ENCODE results near the gene NTSR1. TPM values are rescaled to one million over a fixed set of nuclear protein-coding genes. Genes with fewer than 3 reads are reported as not detected.
A peak's percentile ranks its signal among the peaks of the same experiment; 100 is the strongest.

NTSR1 gene
- total and polyA plus RNA-seq, 7 experiments from 2014 or later, result 0.11 to 0.78 (median 0.14) TPM; not detected in 3

DNA sequence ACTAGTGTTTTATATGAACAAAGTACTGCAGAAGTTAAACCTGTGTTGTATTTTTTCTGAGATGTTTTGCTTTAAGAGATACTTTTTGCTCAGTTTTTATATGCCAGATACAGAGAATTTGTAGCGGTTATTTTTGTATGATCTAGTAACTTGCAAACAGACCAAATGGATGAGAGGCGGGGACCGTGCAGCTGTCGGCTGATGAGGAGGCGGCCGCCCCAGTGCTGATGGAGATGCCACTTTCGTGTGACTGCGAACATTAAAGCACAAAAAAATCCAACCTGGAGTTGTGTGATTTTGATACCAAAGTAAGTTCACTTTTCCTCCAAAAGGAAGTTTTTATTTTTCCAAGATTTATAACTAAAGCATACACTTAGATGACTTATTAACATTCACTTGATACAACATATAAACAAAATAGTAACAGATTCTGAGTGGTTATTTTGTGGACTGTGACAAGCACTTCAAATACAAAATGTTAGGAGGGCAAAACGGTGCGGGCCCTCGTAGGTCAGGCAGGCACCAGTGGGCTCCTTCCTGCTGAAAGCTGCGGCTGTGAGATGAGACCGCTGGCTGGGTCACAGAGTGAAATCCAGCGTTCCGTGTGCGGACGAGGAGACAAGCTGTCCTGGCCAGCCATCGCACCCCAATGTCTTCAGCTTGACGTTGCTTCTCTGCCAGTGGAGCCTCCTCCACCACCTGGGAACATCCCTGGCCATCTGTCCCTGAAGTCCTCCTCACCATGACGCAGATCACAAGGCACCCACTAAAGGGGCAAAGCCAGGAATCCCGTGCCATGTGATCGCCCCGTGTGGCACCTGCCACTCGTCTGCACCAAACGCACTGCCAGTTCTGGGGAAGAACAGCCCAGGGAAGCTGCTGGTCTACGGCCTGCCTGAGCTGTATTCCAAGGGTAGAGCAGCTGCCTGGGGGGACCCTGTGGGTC lies 92.0 kb downstream of the NTSR1 start:
- POLR2A ChIA-PET, result interaction anchor here (0.7 kb wide), 2 partner anchors 26 to 148 kb away, joined by 3 to 4 read pairs; no protein-coding TSS in a partner anchor
- intact Hi-C loops (cut with micrococcal nuclease), result loop anchor here (5.0 kb wide), 2 partner anchors 207 to 472 kb away; partner anchors contain the start of genes ARFGAP1 (in 1 of the 2) and BHLHE23 (in 1 of the 2)
- peaks cover 0 to 40% (median 0%) of the 10 kb centered on the region in 3 experiments for H3K36me3 ChIP-seq (ENCODE audit: control insufficient read depth in 2 of 3, insufficient read depth in 3 of 3, low read length in 3 of 3)

DNA sequence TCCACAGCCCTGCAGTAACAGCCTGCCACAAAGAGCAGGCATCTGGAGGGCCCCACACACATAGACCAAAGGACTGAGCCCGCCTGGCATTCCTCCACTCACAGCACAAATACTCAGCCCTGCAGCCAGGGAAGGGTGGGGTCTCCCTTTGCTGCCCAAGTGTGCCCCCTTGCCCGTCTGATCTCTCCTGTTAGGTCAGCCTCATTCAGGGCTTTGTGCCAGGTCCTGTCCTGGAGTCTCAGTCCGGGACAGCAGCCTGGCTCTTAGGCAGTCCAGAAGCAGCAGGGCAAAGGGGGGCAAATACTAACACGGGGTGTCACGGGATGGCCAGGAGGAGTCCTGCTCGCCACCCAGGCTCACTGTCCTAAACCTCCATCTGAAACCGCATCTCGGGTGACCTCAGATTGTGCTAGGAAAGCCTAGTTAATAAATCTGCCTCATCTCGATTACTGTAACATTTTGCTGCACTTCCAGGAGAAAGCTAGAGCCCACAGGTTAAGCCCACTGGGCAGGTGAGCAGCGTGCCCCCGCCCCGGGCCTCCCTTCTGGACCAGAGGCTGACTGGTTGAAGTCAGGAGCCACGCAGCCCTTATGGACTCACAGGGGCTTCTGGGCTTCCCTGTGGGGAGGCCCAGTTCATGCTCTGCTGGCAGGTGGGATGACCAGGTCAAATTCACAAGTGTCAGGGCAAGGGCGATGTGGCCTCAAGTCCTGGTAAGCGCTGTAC lies 92.8 kb downstream of the NTSR1 start:
- peaks cover 17 to 19% of the 10 kb centered on the region in 2 donors for H3K4me1 ChIP-seq (ENCODE audit: control insufficient read depth in 2 of 2, insufficient read depth in 2 of 2, low read length in 2 of 2)
- no peak overlapping the region for H3K27ac ChIP-seq (ENCODE audit: low read depth, low read length)
- H3K36me3 ChIP-seq (ENCODE audit: control insufficient read depth in 2 of 3, insufficient read depth in 3 of 3, low read length in 3 of 3), result peaks cover 0 to 47% (median 0%) of the 10 kb centered on the region in 3 experiments
- ChIA-PET CTCF (no interaction called here), POLR2A (interaction anchor here (0.7 to 5.1 kb wide), 3 partner anchors 7 to 151 kb away, joined by 3 to 65 read pairs (median 4); partner anchors contain the start of gene MRGBP)
- H3K4me3 ChIP-seq (ENCODE audit: low read length), result no peak overlapping the region
- Mint-ChIP-seq H3K4me3 (peak overlapping the region in 1 of 10 donors; percentile 51), H3K27ac (peak overlapping the region in 1 of 9 donors; percentile 17), H3K36me3 (peaks cover 0 to 14% (median 9%) of the 10 kb centered on the region in 5 donors), H3K4me1 (peaks cover 21 to 42% (median 29%) of the 10 kb centered on the region in 7 donors), H3K9me3 (no peaks in the 10 kb centered on the region), H3K27me3 (no peaks in the 10 kb centered on the region)
- ATAC-seq, result no peak
- no peaks in the 10 kb centered on the region for H3K9me3 ChIP-seq (ENCODE audit: control insufficient read depth in 2 of 3, low read length in 3 of 3)
- intact Hi-C loops (cut with micrococcal nuclease), result loop anchor here (5.0 kb wide), 2 partner anchors 206 to 471 kb away; partner anchors contain the start of genes ARFGAP1 (in 1 of the 2) and BHLHE23 (in 1 of the 2)
- DNase-seq, result no peak
- H3K27me3 ChIP-seq (ENCODE audit: control insufficient read depth in 2 of 2, insufficient read depth in 2 of 2, low read length in 2 of 2), result no peaks in the 10 kb centered on the region

More for the DNA sequence above, 92.0 kb downstream of the NTSR1 start:
- Histone ChIP-seq H3K4me3 (ENCODE audit: low read length) (no peak overlapping the region), H3K4me1 (ENCODE audit: control insufficient read depth in 2 of 2, insufficient read depth in 2 of 2, low read length in 2 of 2) (peaks cover 9 to 11% of the 10 kb centered on the region in 2 donors), H3K27me3 (ENCODE audit: control insufficient read depth in 2 of 2, insufficient read depth in 2 of 2, low read length in 2 of 2) (no peaks in the 10 kb centered on the region), H3K27ac (ENCODE audit: low read depth, low read length) (no peak overlapping the region), H3K9me3 (ENCODE audit: control insufficient read depth in 2 of 3, low read length in 3 of 3) (no peaks in the 10 kb centered on the region)
- Mint-ChIP-seq H3K36me3 (peaks cover 0 to 14% (median 9%) of the 10 kb centered on the region in 5 donors), H3K4me3 (peak overlapping the region in 2 of 10 donors; percentile 36 to 51), H3K4me1 (peaks cover 23 to 39% (median 29%) of the 10 kb centered on the region in 7 donors), H3K27ac (peak overlapping the region in 1 of 9 donors; percentile 58), H3K27me3 (no peaks in the 10 kb centered on the region), H3K9me3 (no peaks in the 10 kb centered on the region)
- ATAC-seq (no peak), DNase-seq (no peak)
- CTCF ChIA-PET, result no interaction called here

- Mint-ChIP-seq H3K27ac (peak overlapping the region in 1 of 9 donors; percentile 87), H3K36me3 (peaks cover 0 to 14% (median 9%) of the 10 kb centered on the region in 5 donors), H3K4me3 (peak overlapping the region in 2 of 10 donors; percentile 43 to 99), H3K27me3 (no peaks in the 10 kb centered on the region), H3K4me1 (peaks cover 27 to 45% (median 34%) of the 10 kb centered on the region in 7 donors), H3K9me3 (no peaks in the 10 kb centered on the region)
- Histone ChIP-seq H3K9me3 (ENCODE audit: control insufficient read depth in 2 of 3, low read length in 3 of 3) (no peaks in the 10 kb centered on the region), H3K36me3 (ENCODE audit: control insufficient read depth in 2 of 3, insufficient read depth in 3 of 3, low read length in 3 of 3) (peaks cover 0 to 53% (median 0%) of the 10 kb centered on the region in 3 experiments), H3K27me3 (ENCODE audit: control insufficient read depth in 2 of 2, insufficient read depth in 2 of 2, low read length in 2 of 2) (no peaks in the 10 kb centered on the region), H3K4me1 (ENCODE audit: control insufficient read depth in 2 of 2, insufficient read depth in 2 of 2, low read length in 2 of 2) (peaks cover 17 to 22% of the 10 kb centered on the region in 2 donors), H3K4me3 (ENCODE audit: low read length) (no peak overlapping the region), H3K27ac (ENCODE audit: low read depth, low read length) (no peak overlapping the region)
- ChIA-PET POLR2A (interaction anchor here (1.4 to 5.1 kb wide), 2 partner anchors 8 to 152 kb away, joined by 4 to 65 read pairs; partner anchors contain the start of gene MRGBP), CTCF (interaction anchor here (0.6 kb wide), 1 partner anchor 99 kb away, joined by 4 read pairs; no protein-coding TSS in a partner anchor)
- ATAC-seq (no peak), DNase-seq (no peak)
- intact Hi-C loops (cut with micrococcal nuclease), result loop anchor here (5.0 kb wide), 2 partner anchors 205 to 470 kb away; partner anchors contain the start of genes ARFGAP1 (in 1 of the 2) and BHLHE23 (in 1 of the 2)
These were observed 93.5 kb downstream of the NTSR1 start for GRCh38 chr20:62802026-62802712.

- Mint-ChIP-seq H3K4me3 (peak overlapping the region; percentile 75 to 99 (median 97)), H3K9me3 (no peaks in the 10 kb centered on the region), H3K4me1 (peaks cover 21 to 41% (median 25%) of the 10 kb centered on the region in 7 donors), H3K27ac (peak overlapping the region; percentile 87 to 99 (median 97)), H3K36me3 (peaks cover 2 to 8% (median 4%) of the 10 kb centered on the region in 5 donors), H3K27me3 (no peaks in the 10 kb centered on the region)
- intact Hi-C loops (cut with micrococcal nuclease), result loop anchor here (1.0 to 5.0 kb wide), 6 partner anchors 10 to 468 kb away; partner anchors contain the start of genes ARFGAP1 (in 1 of the 2), BHLHE23 (in 1 of the 2) and TCFL5 (in 1 of the 2)
- Histone ChIP-seq H3K9me3 (ENCODE audit: control insufficient read depth in 2 of 3, low read length in 3 of 3) (no peaks in the 10 kb centered on the region), H3K36me3 (ENCODE audit: control insufficient read depth in 2 of 3, insufficient read depth in 3 of 3, low read length in 3 of 3) (peaks cover 1 to 52% (median 10%) of the 10 kb centered on the region in 3 experiments), H3K4me1 (ENCODE audit: control insufficient read depth in 2 of 2, insufficient read depth in 2 of 2, low read length in 2 of 2) (peaks cover 16 to 30% of the 10 kb centered on the region in 2 donors), H3K27me3 (ENCODE audit: control insufficient read depth in 2 of 2, insufficient read depth in 2 of 2, low read length in 2 of 2) (no peaks in the 10 kb centered on the region), H3K27ac (ENCODE audit: low read depth, low read length) (peak overlapping the region; percentile 88), H3K4me3 (ENCODE audit: low read length) (peak overlapping the region; percentile 68)
- DNase-seq (peak in 5 of 9 donors; percentile 40 to 48 (median 40)), ATAC-seq (peak; percentile 24)
- CTCF ChIA-PET, result interaction anchor here (1.1 to 1.8 kb wide), 3 partner anchors 10 to 304 kb away, joined by 3 to 4 read pairs (median 3); no protein-coding TSS in a partner anchor
- POLR2A ChIA-PET, result interaction anchor here (1.0 to 5.1 kb wide), 3 partner anchors 10 to 153 kb away, joined by 3 to 65 read pairs (median 8); partner anchors contain the start of gene MRGBP
These were observed 95.5 kb downstream of the NTSR1 start for GRCh38 chr20:62804021-62804626.

- no peaks in the 10 kb centered on the region for H3K27me3 Mint-ChIP-seq
- peak; percentile 57 to 77 (median 72) for DNase-seq
- ATAC-seq, result peak; percentile 76
- H3K4me3 Mint-ChIP-seq, result peak within 1 kb of the TSS; percentile 75 to 99 (median 97)
- Histone ChIP-seq H3K4me3 (ENCODE audit: low read length) (peak within 1 kb of the TSS; percentile 68), H3K4me1 (ENCODE audit: control insufficient read depth in 2 of 2, insufficient read depth in 2 of 2, low read length in 2 of 2) (peaks cover 16 to 30% of the 10 kb centered on the region in 2 donors), H3K27me3 (ENCODE audit: control insufficient read depth in 2 of 2, insufficient read depth in 2 of 2, low read length in 2 of 2) (no peaks in the 10 kb centered on the region), H3K27ac (ENCODE audit: low read depth, low read length) (peak within 1 kb of the TSS; percentile 88), H3K9me3 (ENCODE audit: control insufficient read depth in 2 of 3, low read length in 3 of 3) (no peaks in the 10 kb centered on the region), H3K36me3 (ENCODE audit: control insufficient read depth in 2 of 3, insufficient read depth in 3 of 3, low read length in 3 of 3) (peaks cover 7 to 52% (median 15%) of the 10 kb centered on the region in 3 experiments)
- H3K9me3 Mint-ChIP-seq, result no peaks in the 10 kb centered on the region
- POLR2A ChIA-PET, result interaction anchor here (1.0 to 5.1 kb wide), 3 partner anchors 10 to 153 kb away, joined by 3 to 65 read pairs (median 8); partner anchors contain the start of gene MRGBP
- intact Hi-C loops (cut with micrococcal nuclease), result loop anchor here (1.0 to 5.0 kb wide), 7 partner anchors 10 to 468 kb away; partner anchors contain the start of genes ARFGAP1 (in 1 of the 2), BHLHE23 (in 1 of the 2), SLCO4A1 (in 1 of the 2) and TCFL5 (in 1 of the 2)
- CTCF ChIA-PET, result interaction anchor here (1.8 kb wide), 1 partner anchor 305 kb away, joined by 4 read pairs; no protein-coding TSS in a partner anchor
- H3K27ac Mint-ChIP-seq, result peak within 1 kb of the TSS; percentile 87 to 99 (median 97)
- peaks cover 0 to 5% (median 4%) of the 10 kb centered on the region in 5 donors for H3K36me3 Mint-ChIP-seq
- H3K4me1 Mint-ChIP-seq, result peaks cover 16 to 41% (median 25%) of the 10 kb centered on the region in 7 donors
These were observed 96.1 kb downstream of the NTSR1 start, which contains the start of gene OGFR for GRCh38 chr20:62804627-62805154. OGFR (plus strand) TSS chr20:62804835; CDS start chr20:62804860, 25 bp downstream.

Measured in naive thymus-derived CD4-positive, alpha-beta T cell (primary cell).